ENCODE results near the gene BPGM.

DNA sequence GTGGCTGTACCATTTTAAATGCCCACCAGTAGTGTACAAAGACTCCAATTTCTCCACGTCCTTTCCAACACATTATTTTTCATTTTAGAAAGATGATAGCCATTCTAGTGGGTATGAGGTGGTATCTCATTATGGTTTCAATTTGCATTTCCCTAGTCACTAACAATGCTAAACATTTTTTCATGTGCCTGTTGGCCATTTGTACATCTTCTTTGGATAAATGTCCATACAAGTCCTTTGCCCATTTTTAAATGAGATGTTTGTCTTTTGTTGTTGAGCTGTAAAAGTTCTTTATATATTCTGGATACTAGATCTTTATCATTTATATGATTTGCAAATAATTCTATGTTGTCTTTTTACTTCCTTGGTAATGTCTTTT lies 18.9 kb upstream of the BPGM start:
- TF ChIP-seq EZH2phosphoT487 (IDR thresholded peaks at IDR 0.05; ENCODE audit: low read depth, severe bottlenecking, unreplicated experiment) (no peak), EZH2 (IDR thresholded peaks at IDR 0.05; ENCODE audit: borderline replicate concordance) (no peak)
- TF ChIP-seq, protein P1, sequence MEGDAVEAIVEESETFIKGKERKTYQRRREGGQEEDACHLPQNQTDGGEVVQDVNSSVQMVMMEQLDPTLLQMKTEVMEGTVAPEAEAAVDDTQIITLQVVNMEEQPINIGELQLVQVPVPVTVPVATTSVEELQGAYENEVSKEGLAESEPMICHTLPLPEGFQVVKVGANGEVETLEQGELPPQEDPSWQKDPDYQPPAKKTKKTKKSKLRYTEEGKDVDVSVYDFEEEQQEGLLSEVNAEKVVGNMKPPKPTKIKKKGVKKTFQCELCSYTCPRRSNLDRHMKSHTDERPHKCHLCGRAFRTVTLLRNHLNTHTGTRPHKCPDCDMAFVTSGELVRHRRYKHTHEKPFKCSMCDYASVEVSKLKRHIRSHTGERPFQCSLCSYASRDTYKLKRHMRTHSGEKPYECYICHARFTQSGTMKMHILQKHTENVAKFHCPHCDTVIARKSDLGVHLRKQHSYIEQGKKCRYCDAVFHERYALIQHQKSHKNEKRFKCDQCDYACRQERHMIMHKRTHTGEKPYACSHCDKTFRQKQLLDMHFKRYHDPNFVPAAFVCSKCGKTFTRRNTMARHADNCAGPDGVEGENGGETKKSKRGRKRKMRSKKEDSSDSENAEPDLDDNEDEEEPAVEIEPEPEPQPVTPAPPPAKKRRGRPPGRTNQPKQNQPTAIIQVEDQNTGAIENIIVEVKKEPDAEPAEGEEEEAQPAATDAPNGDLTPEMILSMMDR (IDR thresholded peaks at IDR 0.05; ENCODE audit: poor library complexity) = no peak

Data from hepatocyte (in vitro differentiated cells).